DMS114 treated with DMSO at 0.1 percent for 48 hours (cell line): Measurements from ENCODE around the gene DBN1.

Experiments
- DNase-seq: peaks from one replicate; lab custom pipeline; 2025; ENCODE audit not compliant: unreplicated experiment; lab: John Stamatoyannopoulos, UW

Gene DBN1

DNA sequence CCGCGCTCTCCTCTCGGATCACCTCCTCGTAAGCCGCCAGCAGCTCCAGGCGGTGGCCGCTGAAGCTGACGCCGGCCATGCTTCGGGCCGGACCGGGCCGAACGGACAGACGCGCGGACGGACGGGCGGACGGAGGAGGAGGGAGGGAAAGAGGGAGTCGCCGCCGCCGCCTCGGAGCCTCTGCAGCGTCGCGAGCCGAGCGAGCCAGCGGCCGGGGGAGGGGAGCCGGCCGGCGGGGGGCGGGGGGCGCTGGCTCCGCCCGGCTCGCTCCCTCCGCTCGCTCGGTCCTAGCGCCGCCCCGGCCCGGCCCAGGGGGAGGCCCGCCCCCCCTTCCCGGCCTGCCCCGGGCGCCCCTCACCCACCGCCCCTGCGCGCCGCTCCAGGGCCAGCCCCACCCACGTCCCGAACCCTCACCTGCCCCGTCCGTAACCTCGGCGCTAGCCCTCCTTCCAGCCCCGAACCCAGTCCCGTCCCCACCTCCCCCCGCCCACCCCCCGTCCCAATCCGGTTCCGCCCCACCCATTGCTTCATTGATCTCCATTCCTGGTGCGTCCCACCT, at the start of gene DBN1:
DBN1 (minus strand) TSS at position 192 of the 559 bp plus-strand sequence; CDS start at position 79, 113 bp downstream.
- DNase-seq, result no peak

DNA sequence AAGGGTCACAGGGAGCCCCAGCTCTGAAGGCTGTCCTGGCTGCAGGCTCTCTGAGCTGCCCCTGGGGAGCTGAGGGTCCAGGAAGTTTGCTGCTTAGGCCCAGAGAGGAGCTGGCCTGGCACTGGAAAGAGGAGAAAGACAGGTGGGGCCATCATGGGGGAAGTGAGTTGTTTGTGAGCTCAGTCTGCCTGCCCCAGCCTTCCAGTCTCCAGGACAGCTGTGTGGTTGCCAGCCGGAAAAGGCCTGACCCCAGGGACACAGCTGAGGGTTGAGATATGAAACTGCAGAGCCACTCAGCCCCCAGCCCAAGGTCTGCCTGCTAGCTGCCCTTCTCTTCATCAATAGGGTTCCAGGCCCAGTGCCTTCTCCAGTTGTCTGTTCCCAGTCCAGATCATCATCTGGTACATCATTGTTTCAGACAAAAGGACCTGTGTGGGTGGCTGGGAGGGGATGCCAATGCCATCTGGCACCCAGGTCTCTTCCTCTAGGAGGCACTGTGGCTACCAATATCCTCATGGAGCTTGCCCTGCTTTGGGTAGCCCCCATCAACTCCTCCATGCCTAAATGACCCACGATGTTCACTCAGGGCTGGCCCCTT, 47.6 kb upstream of the DBN1 start:
- DNase-seq, result no peak

- DNase-seq, result no peak
Measured at GRCh38 chr5:177520271-177520670, 46.8 kb upstream of the DBN1 start.

GRCh38 chr5:177519463-177520235, 46.2 kb upstream of the DBN1 start:
- no peak for DNase-seq

DNA sequence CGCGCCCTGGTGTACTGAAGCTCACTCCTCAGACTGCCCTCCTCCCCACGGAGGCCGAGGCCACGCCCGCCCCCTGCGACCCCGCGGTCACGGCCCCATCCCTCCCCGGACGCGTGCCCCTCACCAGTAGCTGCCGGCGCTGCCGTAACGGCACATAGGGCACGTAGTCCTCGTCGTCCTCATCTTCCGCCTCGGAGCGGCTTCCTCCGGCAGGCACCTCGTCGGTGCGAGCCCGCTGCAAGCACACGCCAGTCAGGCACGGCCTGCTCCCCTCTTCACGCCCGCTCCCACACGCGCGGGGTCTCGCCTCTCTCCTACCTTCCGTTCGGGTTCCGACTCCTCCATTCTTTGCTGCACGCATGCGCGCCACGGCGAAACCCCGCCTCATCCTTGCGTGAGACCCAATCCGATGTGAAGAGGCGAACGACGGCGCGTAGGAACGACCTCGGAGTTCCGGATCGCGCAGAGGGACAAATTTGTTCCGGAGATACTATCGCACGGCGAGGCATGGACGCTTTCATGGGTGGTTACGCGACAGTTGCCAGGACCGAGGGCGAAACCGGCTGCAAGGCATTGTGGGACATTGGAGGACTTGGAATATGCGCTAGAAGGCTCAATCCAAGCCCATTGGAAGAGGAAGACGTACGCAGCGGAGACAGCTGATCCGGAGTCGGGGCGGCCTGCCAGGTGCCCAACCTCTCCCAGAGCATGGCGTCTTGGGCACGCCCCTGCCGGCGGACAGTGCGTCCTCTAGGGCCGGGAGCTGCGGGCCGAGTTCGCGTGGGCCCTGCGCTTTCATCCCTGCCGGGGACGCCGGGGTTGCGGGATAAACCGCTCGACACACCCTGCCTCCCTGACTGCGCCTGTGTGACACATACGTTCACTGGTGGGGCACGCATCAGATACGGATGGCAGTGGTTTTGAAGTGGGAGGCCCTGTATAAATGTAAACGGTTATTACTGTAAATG, 43.5 kb upstream of the DBN1 start, which contains the start of gene DDX41:
DDX41 (minus strand) TSS at position 361 of the 968 bp plus-strand sequence; CDS start at position 345, 16 bp downstream.
- DNase-seq, result peak; percentile 99

DNA sequence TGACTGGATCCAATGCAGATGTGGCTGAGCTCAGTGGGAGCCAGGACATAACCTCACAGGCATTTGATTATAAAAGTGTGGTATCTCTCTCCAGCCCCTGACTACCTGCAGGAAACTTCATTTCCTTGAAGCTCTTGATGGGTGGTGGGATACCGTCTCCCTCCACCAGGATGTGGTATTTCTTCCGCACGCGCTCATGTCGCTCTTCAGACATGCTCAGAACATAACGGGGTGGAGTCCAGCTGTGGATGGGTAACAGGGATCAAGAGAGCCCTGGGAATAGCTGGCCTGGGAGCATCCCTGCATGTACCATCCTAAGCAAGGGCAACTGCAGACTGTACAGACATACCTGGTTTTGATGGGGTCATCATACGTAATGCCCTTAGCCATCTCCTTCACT, 42.1 kb upstream of the DBN1 start:
- no peak for DNase-seq

DNA sequence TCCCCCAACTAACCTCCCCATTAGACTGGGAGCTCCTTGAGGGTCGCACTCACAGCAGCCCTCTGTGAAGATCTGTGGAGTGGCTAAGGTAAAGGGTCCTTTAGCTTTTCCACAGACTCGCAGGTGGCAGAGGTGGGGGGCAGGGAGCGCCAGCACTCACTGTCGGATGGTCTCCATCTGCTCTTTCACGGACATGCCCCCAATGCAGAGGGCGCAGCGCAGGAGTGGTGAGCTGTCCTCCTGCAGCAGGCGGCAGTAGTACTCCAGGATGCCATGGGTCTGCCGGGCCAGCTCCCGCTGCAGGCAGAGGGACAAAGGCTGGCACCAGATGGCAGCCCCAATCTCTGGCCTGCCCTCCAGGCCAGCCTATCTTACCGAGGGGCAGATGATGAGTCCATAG, 41.1 kb upstream of the DBN1 start:
- no peak for DNase-seq

DNA sequence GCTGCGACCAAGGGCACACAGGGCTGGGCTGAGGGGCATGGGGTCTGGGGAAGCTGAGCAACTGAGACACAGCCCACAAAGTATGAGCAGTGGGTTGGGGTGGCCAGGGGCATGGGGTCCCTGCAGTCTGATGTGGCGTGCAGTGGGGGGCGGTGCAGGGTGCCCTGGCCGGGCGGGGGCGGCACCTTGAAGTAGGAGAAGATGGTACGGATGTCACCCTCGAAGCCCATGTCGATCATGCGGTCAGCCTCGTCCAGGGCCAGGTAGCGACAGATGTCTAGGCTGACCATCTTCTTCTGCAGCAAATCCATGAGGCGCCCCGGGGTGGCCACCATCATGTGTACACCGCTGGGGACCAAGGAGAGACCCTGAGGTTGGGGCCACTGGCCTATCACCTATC, 40.1 kb upstream of the DBN1 start:
- no peak for DNase-seq

- no peak for DNase-seq
Measured at GRCh38 chr5:177512736-177513380, 39.4 kb upstream of the DBN1 start.

DNA sequence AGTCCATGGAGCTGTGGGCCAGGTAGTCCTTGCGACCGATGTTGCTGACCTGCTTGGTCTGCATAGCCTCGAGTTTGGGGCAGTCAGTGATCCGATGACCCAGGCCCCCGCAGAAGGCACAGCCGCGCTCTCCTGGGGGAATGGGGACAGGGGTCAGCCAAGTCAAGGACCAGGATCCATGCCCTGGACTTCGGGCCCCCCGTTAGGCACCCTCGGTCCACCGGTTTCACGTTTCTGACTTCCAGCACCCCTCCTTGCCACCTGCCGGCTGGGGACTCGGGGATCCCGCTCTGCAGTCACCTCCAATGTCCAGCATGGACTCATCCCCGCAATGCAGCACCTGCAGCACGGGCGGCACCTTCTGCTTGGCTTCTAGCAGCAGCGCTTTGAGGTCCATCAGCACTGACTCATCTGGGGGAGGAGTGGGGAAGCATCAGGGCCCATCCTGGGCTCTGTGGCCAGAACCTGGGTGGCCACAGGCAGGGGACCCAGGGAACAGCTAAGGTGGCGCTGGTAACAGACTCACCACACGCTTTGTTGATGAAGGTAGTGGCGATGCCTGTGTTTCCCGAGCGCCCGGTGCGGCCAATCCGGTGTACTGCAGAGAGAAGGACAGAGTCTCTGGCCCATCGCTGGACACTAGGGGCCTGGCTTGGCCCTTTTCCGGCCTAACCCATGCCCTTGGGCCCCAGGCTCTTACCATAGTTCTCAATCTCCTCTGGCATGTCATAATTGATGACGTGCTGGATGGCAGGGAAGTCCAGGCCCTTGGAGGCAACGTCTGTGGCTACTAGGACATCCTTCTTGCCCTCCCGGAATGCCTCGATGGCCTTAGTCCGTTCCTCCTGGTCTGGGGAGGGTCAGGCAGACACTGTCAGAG, 38.6 kb upstream of the DBN1 start:
- DNase-seq, result no peak

DNA sequence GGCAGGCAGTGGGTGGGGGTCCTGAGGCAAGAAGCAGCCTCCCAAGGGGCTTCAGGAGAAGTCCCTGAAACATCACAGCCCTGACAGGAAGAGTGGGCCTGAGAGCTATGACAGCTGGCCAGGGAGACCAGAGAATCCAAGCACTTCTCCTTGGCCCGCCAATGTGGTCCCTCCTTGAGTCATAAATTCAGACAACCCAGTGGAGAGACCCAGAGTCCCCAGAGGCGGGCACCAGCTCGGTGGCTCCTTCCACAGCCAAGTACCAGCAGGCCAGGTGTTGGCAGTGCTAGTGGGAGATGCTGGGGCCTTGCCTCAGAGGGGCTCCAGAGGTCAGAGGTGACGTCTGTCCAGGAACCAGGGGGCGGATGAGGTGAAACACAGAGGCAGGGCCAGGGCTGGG, 37.7 kb upstream of the DBN1 start:
- DNase-seq, result no peak

- no peak for DNase-seq
Measured at GRCh38 chr5:177510567-177511053, 37.2 kb upstream of the DBN1 start.

- DNase-seq, result no peak
Measured at GRCh38 chr5:177509991-177510566, 36.6 kb upstream of the DBN1 start.

DNA sequence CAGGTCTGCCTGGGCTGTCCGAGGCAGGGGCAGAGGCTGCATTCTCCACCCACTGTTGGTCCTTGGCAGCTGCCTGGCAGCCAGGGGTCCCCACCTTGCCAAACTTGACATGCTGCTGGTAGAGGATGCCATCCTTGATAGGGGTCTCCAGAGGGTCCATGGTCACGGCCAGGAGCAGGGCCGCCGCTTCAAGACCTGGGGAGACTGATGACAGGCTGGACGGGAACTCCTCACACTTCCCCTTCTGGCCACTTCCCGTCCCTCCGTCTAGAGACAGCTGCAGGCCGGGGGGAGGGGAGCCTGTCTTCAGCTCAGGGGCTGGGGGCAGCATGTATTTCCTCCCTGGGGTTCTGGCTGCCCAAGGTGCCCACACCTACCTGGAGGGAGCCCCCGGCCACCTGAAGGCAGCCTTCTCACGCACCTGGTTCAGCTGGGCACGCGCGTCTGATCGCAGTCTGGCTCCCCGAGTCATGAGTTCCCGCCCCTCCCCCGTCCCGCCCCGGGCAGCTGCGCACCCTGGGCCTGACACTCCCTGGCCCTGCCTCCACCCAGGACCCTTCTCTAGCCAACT, 36.0 kb upstream of the DBN1 start, which contains the start of gene DOK3:
DOK3 (minus strand) TSS at position 446 of the 571 bp plus-strand sequence; CDS start at position 160, 286 bp downstream.
- DNase-seq, result no peak

- DNase-seq, result no peak
Measured at GRCh38 chr5:177508837-177509236, 35.4 kb upstream of the DBN1 start.

GRCh38 chr5:177508221-177508611, 34.8 kb upstream of the DBN1 start:
- no peak for DNase-seq

DNA sequence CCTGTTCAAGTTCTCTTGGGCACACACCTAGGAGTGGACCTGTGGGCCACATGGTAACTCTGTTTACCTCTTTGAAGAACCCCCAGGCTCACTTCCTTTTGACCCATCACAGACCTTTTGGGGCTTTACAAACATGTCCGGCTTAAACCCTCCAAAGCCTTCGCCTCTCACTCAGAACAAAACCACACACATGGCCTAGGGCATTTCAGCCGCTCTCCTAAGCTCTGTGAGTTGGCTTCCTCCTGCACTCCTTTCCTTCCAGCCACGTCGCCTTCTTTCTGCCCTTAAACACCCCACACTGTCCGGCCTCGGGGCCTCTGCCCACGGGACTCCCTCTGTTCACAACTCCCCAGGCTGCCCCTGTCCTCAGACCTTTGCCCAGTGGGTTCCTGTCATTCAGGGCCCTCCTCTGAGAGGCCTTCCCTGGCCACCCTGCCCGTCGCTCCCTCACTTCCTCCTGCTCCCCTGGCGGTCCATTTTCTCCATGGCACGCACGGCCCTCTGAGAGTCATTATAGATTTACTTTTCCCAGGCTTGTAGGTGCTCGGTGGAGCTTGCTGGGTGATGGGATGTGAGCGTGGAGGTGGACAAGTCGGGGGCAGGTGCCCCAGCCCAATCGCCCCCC, 34.3 kb upstream of the DBN1 start:
- no peak for DNase-seq

GRCh38 chr5:177507165-177507564, 33.7 kb upstream of the DBN1 start:
- DNase-seq, result peak; percentile 23
